Thymus (tissue), 11 donors: ENCODE data around the gene PSMB7. TPM values are rescaled to one million over a fixed set of nuclear protein-coding genes. Genes with fewer than 3 reads are reported as not detected.
A peak's percentile ranks its signal among the peaks of the same experiment; 100 is the strongest.

Experiments
- DNase-seq, 9 donors: peaks; one replicate each; pipeline ENCODE4 v3.0.0-alpha.2; 2013; ENCODE audit warnings: low spot score in 9 of 9, low read depth in 6 of 9, missing footprints in 1 of 9
- H3K27ac ChIP-seq, 2 donors: one replicate each; pipeline ENCODE4 v1.5.1; 2013; ENCODE audit warnings: control low read depth in 1 of 2, low read depth in 1 of 2, low read length in 1 of 2, mild to moderate bottlenecking in 1 of 2, moderate library complexity in 1 of 2
- H3K27me3 ChIP-seq, 2 donors: one replicate each; pipeline ENCODE4 v1.5.1; 2013; ENCODE audit warnings: low read length in 1 of 2; ENCODE audit not compliant: control insufficient read depth in 2 of 2, insufficient read depth in 1 of 2
- H3K36me3 ChIP-seq, 2 donors: one replicate each; pipeline ENCODE4 v1.5.1; 2013; ENCODE audit warnings: low read length in 1 of 2, mild to moderate bottlenecking in 1 of 2, moderate library complexity in 1 of 2; ENCODE audit not compliant: control insufficient read depth in 2 of 2, insufficient read depth in 2 of 2
- H3K4me1 ChIP-seq, 2 donors: one replicate each; pipeline ENCODE4 v1.5.1; 2013; ENCODE audit warnings: low read length in 2 of 2; ENCODE audit not compliant: control insufficient read depth in 2 of 2, insufficient read depth in 2 of 2
- H3K4me3 ChIP-seq, 2 donors: one replicate each; pipeline ENCODE4 v1.5.1; 2013; ENCODE audit warnings: low read length in 2 of 2, control low read depth in 1 of 2, mild to moderate bottlenecking in 1 of 2
- H3K9me3 ChIP-seq, 2 donors: one replicate each; pipeline ENCODE4 v1.5.1; 2013; ENCODE audit warnings: low read length in 1 of 2, mild to moderate bottlenecking in 1 of 2; ENCODE audit not compliant: control insufficient read depth in 2 of 2, insufficient read depth in 1 of 2
- WGBS: extraction: QIAGEN DNeasy Blood & Tissue Kit; methylation state at CpG from one replicate; pipeline ENCODE4 v1.1.7; 2013; 5-methylcytosine and 5-hydroxymethylcytosine counted together
- polyA plus RNA-seq: library from polyadenylated mRNA; stranded (reverse); fragments of 200-250 nt; gene quantifications from one replicate; pipeline ENCODE4 v1.2.3, GENCODE V29; 2013
- total RNA-seq: library from RNA; stranded (reverse); fragments of 120-200 nt; gene quantifications from one replicate; pipeline ENCODE4 v1.2.4, GENCODE V29; 2013
- donor health status: healthy.

PSMB7 gene
- total and polyA plus RNA-seq, 2 donors = 132 to 177 TPM

DNA sequence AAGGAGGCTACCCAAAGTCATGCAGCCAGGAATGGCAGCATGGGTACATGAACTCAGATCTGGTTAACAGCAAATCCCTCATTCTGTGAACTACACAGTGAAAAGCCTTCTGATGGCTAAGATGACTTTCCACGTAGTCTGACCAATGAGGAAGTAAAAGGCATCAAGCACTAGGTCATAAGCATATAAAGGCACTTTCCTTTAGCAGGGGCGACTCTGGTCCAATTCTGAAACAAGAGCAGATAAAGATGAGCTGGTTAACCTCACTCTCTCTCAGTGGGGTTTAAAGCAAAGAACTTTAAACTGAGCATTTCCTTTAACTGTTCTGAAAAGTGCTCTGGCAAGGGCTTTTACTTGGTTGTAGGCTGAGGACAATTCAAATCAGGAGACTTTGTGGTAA lies 21.1 kb downstream of the PSMB7 start:
- H3K36me3 ChIP-seq = peaks cover 0 to 26% of the 10 kb centered on the region in 2 donors
- H3K4me1 ChIP-seq = no peaks in the 10 kb centered on the region
- H3K4me3 ChIP-seq = no peak overlapping the region
- WGBS = 88% methylated on average over 2 of the region's 2 CpGs
- H3K27ac ChIP-seq = no peak overlapping the region
- H3K27me3 ChIP-seq = no peaks in the 10 kb centered on the region
- H3K9me3 ChIP-seq = no peaks in the 10 kb centered on the region
- DNase-seq = no peak

DNA sequence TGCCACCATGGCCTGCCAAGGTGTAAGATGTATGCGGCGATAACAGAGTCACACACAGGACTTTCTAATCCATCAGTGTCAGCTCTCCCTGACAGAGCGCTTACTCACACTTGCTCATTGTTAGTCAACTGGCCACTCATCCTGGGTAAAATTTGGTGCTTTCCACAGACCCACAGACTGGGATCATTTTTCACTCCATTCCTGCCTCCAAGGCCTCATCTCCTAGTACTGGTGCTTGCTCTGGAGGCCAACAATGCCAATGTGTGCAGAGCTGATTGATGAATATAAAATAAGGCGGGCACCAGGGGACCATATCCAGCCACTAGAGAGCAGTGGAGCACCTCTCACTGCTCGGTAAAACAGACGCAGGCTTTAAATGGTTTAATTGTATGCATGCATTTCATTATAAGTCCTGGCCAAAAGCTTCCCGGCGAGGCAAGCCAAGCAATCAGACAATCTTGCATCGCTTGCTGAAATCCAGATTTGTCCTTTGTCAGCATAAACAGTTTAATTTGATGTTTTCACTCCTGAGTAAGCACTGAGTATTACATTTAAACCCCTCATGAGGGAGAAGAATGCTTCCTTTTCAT lies 22.3 kb downstream of the PSMB7 start:
- peak in 1 of 9 donors; percentile 27 for DNase-seq
- Histone ChIP-seq H3K9me3 (no peaks in the 10 kb centered on the region), H3K4me1 (peaks cover 0 to 5% of the 10 kb centered on the region in 2 donors), H3K36me3 (peaks cover 0 to 26% of the 10 kb centered on the region in 2 donors), H3K4me3 (no peak overlapping the region), H3K27ac (no peak overlapping the region), H3K27me3 (no peaks in the 10 kb centered on the region)
- 93% methylated on average over 9 of the region's 9 CpGs for WGBS

- Histone ChIP-seq H3K9me3 (no peaks in the 10 kb centered on the region), H3K4me3 (no peak overlapping the region), H3K36me3 (peaks cover 0 to 26% of the 10 kb centered on the region in 2 donors), H3K4me1 (peaks cover 0 to 5% of the 10 kb centered on the region in 2 donors), H3K27ac (peak overlapping the region; percentile 47 to 53), H3K27me3 (no peaks in the 10 kb centered on the region)
- 95% methylated on average over 12 of the region's 12 CpGs for WGBS
- peak in 1 of 9 donors; percentile 13 for DNase-seq
These were observed 22.9 kb downstream of the PSMB7 start for GRCh38 chr9:124392254-124392870.

DNA sequence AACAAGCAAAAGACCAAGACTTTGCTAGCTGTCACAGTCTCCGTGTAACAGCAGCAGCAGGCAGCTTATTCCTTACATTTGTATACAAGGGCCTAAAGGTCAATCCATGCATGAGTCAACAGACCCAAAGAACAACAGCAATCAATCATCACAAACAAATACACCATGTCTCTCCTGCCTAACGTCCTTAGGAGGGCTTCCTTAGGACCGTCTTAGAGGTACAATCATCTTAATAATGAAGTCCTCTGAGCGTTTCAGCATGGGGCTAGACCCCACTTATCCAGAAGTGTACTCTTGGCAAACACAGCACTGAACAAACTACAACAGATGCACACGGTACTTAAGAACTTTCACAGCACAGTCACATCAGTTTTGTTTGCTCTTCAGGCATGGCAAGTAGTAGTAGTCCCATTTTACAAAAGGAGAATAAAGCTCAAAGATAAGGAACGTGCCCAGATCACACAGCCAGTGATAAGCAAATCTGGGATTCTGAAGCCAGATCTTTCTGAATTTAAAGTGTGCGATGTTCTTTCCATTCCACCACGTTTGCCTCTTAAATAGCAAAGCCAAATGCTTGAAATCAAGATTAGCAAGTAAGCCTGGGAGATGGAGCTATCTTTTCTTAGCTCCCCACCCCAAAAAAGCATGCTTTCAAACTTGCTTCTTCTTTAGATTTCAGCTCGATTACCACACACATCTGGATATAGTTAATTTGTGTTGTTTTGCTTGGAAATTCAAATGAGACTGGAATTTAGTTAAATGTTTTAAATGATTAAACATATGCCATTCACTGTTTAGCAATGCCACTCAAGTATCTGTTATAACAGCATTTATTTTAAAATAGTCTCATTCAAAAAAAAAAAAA lies 24.2 kb downstream of the PSMB7 start:
- Histone ChIP-seq H3K9me3 (no peaks in the 10 kb centered on the region), H3K27ac (no peak overlapping the region), H3K4me1 (peaks cover 0 to 5% of the 10 kb centered on the region in 2 donors), H3K4me3 (no peak overlapping the region), H3K27me3 (no peaks in the 10 kb centered on the region), H3K36me3 (peaks cover 0 to 21% of the 10 kb centered on the region in 2 donors)
- WGBS = 95% methylated on average over 9 of the region's 9 CpGs
- DNase-seq = no peak

- Histone ChIP-seq H3K27me3 (no peaks in the 10 kb centered on the region), H3K27ac (no peak overlapping the region), H3K4me3 (no peak overlapping the region), H3K9me3 (no peaks in the 10 kb centered on the region), H3K4me1 (peaks cover 0 to 5% of the 10 kb centered on the region in 2 donors), H3K36me3 (peaks cover 0 to 20% of the 10 kb centered on the region in 2 donors)
- WGBS = 94% methylated on average over 7 of the region's 7 CpGs
- DNase-seq = no peak
These were observed 25.9 kb downstream of the PSMB7 start for GRCh38 chr9:124389146-124389939.

GRCh38 chr9:124388275-124389048 lies 26.8 kb downstream of the PSMB7 start:
- peaks cover 7 to 24% of the 10 kb centered on the region in 2 donors for H3K36me3 ChIP-seq
- no peaks in the 10 kb centered on the region for H3K27me3 ChIP-seq
- 95% methylated on average over 12 of the region's 12 CpGs for WGBS
- no peaks in the 10 kb centered on the region for H3K9me3 ChIP-seq
- H3K4me3 ChIP-seq = no peak overlapping the region
- no peak overlapping the region for H3K27ac ChIP-seq
- DNase-seq = no peak
- H3K4me1 ChIP-seq = peaks cover 0 to 5% of the 10 kb centered on the region in 2 donors

GRCh38 chr9:124386201-124386600 lies 29.0 kb downstream of the PSMB7 start:
- Histone ChIP-seq H3K9me3 (no peaks in the 10 kb centered on the region), H3K4me1 (peaks cover 0 to 5% of the 10 kb centered on the region in 2 donors)
- WGBS = 98% methylated on average over 3 of the region's 3 CpGs

GRCh38 chr9:124385623-124386022 lies 29.6 kb downstream of the PSMB7 start:
- Histone ChIP-seq H3K9me3 (no peaks in the 10 kb centered on the region), H3K36me3 (peaks cover 7 to 33% of the 10 kb centered on the region in 2 donors), H3K4me3 (no peak overlapping the region), H3K27ac (no peak overlapping the region), H3K27me3 (no peaks in the 10 kb centered on the region), H3K4me1 (peaks cover 0 to 5% of the 10 kb centered on the region in 2 donors)
- DNase-seq = no peak
- WGBS = 84% methylated on average over 7 of the region's 7 CpGs

More at GRCh38 chr9:124386201-124386600, 29.0 kb downstream of the PSMB7 start:
- Histone ChIP-seq H3K4me3 (no peak overlapping the region), H3K27me3 (no peaks in the 10 kb centered on the region), H3K27ac (no peak overlapping the region), H3K36me3 (peaks cover 7 to 32% of the 10 kb centered on the region in 2 donors)
- no peak for DNase-seq
